Measurements from ENCODE around the gene ANKRD11. TPM values are rescaled to one million over a fixed set of nuclear protein-coding genes. Genes with fewer than 3 reads are reported as not detected.
"Not testable (repeated sequence)": the region's sequence is repeated elsewhere in the genome, so short reads cannot be mapped to it uniquely, and the experiment has no call there.

ANKRD11 gene
- total RNA-seq, 1 donor from 2014 or later: 140 TPM

GRCh38 chr16:89484923-89485679, 5.3 kb downstream of the ANKRD11 start:
- intact Hi-C loops (cut with DNase I): no loop called here
- no peak for ATAC-seq
- no peak for DNase-seq (ENCODE audit: low spot score)

- ATAC-seq (no peak), DNase-seq (ENCODE audit: low spot score) (no peak)
- intact Hi-C loops (cut with DNase I): no loop called here
These were observed 6.3 kb downstream of the ANKRD11 start for GRCh38 chr16:89484041-89484501.

GRCh38 chr16:89482817-89483205, 7.5 kb downstream of the ANKRD11 start:
- ATAC-seq: no peak
- intact Hi-C loops (cut with DNase I): no loop called here
- no peak for DNase-seq (ENCODE audit: low spot score)

- intact Hi-C loops (cut with DNase I): no loop called here
- no peak for ATAC-seq
- DNase-seq (ENCODE audit: low spot score): no peak
These were observed 8.1 kb downstream of the ANKRD11 start for GRCh38 chr16:89482150-89482816.

GRCh38 chr16:89481356-89481955, 8.9 kb downstream of the ANKRD11 start:
- ATAC-seq (no peak), DNase-seq (ENCODE audit: low spot score) (no peak)
- intact Hi-C loops (cut with DNase I): no loop called here

- ATAC-seq (peak; percentile 37), DNase-seq (ENCODE audit: low spot score) (no peak)
- intact Hi-C loops (cut with DNase I): no loop called here
These were observed 11.7 kb downstream of the ANKRD11 start for GRCh38 chr16:89478576-89479221.

- no peak for DNase-seq (ENCODE audit: low spot score)
- intact Hi-C loops (cut with DNase I): no loop called here
- ATAC-seq: no peak
These were observed 13.5 kb downstream of the ANKRD11 start for GRCh38 chr16:89476811-89477261.

GRCh38 chr16:89476379-89476778, 14.0 kb downstream of the ANKRD11 start:
- DNase-seq (ENCODE audit: low spot score): no peak
- intact Hi-C loops (cut with DNase I): no loop called here
- no peak for ATAC-seq

- no peak for ATAC-seq
- intact Hi-C loops (cut with DNase I): no loop called here
- no peak for DNase-seq (ENCODE audit: low spot score)
These were observed 15.2 kb downstream of the ANKRD11 start for GRCh38 chr16:89475144-89475543.

- intact Hi-C loops (cut with DNase I): no loop called here
- ATAC-seq (no peak), DNase-seq (ENCODE audit: low spot score) (no peak)
These were observed 16.5 kb downstream of the ANKRD11 start for GRCh38 chr16:89473791-89474414.

GRCh38 chr16:89473136-89473712, 17.1 kb downstream of the ANKRD11 start:
- DNase-seq (ENCODE audit: low spot score) (no peak), ATAC-seq (no peak)
- intact Hi-C loops (cut with DNase I): no loop called here

GRCh38 chr16:89472711-89473075, 17.7 kb downstream of the ANKRD11 start:
- DNase-seq (ENCODE audit: low spot score) (no peak), ATAC-seq (no peak)
- intact Hi-C loops (cut with DNase I): no loop called here

GRCh38 chr16:89467382-89467781, 23.0 kb downstream of the ANKRD11 start:
- intact Hi-C loops (cut with DNase I): no loop called here
- no peak for DNase-seq (ENCODE audit: low spot score)
- ATAC-seq: no peak

- intact Hi-C loops (cut with DNase I): no loop called here
- ATAC-seq: no peak
- no peak for DNase-seq (ENCODE audit: low spot score)
These were observed 23.4 kb downstream of the ANKRD11 start for GRCh38 chr16:89466920-89467319.

GRCh38 chr16:89463312-89463711, 27.0 kb downstream of the ANKRD11 start:
- intact Hi-C loops (cut with DNase I); DNase-seq (ENCODE audit: low spot score); ATAC-seq: not testable (repeated sequence)

- ATAC-seq; intact Hi-C loops (cut with DNase I); DNase-seq (ENCODE audit: low spot score): not testable (repeated sequence)
These were observed 27.7 kb downstream of the ANKRD11 start for GRCh38 chr16:89462639-89463038.

GRCh38 chr16:89461890-89462289, 28.5 kb downstream of the ANKRD11 start:
- DNase-seq (ENCODE audit: low spot score); ATAC-seq; intact Hi-C loops (cut with DNase I): not testable (repeated sequence)

GRCh38 chr16:89460556-89460955, 29.8 kb downstream of the ANKRD11 start:
- ATAC-seq: no peak
- DNase-seq (ENCODE audit: low spot score): no peak
- intact Hi-C loops (cut with DNase I): no loop called here

- ATAC-seq (no peak), DNase-seq (ENCODE audit: low spot score) (no peak)
- intact Hi-C loops (cut with DNase I): no loop called here
These were observed 31.4 kb downstream of the ANKRD11 start for GRCh38 chr16:89458967-89459366.
